COR-L47 (cell line): ENCODE measurements around the gene GPSM1.
A peak's percentile ranks its signal among the peaks of the same experiment; 100 is the strongest.

Experiments
- DNase-seq: peaks from one replicate; lab custom pipeline; 2025; lab: John Stamatoyannopoulos, UW

GPSM1 gene, protein sequence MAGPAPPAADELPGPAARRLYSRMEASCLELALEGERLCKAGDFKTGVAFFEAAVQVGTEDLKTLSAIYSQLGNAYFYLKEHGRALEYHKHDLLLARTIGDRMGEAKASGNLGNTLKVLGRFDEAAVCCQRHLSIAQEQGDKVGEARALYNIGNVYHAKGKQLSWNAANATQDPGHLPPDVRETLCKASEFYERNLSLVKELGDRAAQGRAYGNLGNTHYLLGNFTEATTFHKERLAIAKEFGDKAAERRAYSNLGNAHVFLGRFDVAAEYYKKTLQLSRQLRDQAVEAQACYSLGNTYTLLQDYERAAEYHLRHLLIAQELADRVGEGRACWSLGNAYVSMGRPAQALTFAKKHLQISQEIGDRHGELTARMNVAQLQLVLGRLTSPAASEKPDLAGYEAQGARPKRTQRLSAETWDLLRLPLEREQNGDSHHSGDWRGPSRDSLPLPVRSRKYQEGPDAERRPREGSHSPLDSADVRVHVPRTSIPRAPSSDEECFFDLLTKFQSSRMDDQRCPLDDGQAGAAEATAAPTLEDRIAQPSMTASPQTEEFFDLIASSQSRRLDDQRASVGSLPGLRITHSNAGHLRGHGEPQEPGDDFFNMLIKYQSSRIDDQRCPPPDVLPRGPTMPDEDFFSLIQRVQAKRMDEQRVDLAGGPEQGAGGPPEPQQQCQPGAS

GRCh38 chr9:136327304-136327974 lies at the start of gene GPSM1:
Gene GPSM1 (plus strand): TSS chr9:136327539. CDS start chr9:136327696, 157 bp downstream.
- no peak for DNase-seq

GRCh38 chr9:136277746-136278145 lies 49.6 kb upstream of the GPSM1 start:
- no peak for DNase-seq

DNA sequence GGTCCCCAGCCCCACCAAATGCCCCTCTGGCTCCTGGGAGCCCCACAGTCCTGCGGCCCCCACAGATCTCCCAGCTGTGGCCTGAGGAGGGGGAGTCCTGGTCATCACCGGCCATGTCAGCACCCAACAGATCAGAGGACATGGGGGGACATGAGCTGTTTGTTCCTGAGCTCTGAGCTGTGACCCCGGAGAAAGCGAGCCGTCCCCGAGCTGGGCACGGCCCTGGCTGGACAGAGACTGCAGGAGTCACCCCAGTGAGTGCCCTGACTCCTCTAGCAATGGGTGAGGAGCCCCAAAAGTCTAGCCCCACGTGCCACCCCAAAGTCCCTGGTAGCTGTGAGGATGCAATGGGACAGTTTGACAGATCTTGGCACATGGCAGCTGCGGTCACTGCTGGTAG lies 49.1 kb upstream of the GPSM1 start:
- DNase-seq, result no peak

DNA sequence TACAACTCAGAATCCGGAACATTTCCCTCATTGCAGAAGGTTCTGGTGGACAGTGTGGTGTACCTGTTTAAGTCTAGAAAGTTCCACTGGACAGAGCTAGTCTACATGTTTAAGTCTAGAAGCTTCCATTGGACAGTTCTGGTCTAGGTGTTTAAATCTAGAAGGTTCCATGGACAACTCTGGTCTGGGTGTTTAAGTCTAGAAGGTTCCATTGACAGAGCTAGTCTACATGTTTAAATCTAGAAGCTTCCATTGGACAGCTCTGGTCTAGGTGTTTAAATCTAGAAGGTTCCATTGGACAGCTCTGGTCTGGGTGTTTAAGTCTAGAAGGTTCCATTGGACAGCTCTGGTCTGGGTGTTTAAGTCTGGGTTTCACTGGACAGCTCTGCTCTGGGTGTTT lies 48.4 kb upstream of the GPSM1 start:
- DNase-seq, result no peak

DNA sequence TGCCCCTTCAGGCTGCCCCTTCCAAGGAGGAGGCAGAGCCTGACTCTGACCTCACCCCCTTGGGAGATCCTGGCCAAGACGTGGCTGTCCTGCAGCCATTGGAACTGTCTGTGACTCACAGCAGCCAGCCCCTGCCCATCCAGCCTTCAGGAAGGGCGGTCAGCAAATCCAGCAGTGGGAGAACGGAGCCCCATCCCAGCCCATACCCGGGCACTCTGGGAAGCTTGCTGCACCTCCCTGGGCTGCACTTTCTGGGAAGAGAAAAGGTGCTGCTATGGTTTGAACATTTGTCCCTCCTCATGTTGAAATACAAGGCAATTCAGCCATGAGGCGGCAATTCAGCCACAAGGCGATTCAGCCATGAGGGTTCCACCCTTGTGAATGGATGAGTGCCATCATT lies 47.9 kb upstream of the GPSM1 start:
- no peak for DNase-seq

- no peak for DNase-seq
These were observed 46.6 kb upstream of the GPSM1 start for GRCh38 chr9:136280535-136281315.

DNA sequence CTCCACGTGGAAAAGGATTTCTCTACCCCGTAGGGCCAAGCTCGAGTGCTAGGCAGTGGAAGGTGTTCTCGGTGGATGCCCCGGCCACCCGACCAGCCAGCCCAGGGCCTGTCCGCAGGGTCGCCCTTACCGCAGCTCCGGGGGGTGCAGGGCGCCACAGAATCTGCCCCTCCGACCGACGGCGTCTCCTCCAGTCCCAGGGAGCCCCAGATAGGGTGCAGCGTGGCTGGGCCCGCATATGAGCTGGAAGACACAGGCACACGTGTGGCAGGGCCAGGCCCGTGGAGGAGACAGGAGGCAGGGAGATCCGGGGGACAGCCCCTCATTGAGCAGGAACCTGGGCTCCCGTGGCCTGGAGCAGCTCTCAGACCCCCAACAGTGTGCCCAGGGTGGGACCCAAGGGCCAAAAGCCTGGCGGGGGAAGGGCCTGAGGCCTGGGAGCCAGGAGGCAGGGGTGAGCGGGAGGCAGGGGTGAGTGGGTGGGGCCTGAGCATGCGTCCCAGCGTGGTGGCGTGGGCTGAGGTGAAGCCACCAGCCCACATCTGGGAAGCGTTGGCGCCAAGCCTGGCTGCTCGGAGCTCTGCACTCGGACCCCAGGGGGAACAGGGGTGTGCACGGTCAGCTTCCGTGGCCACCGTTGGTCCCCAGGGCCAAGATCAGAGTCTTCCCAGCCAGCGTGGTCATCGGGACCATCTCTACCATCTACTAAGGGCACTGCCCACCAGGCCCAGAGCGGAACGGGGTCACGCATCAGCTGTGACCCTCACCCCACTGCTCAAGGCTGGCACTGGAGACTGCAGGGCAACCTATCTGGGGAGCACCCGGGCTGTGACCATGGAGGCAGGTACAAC lies 45.7 kb upstream of the GPSM1 start:
- no peak for DNase-seq

DNA sequence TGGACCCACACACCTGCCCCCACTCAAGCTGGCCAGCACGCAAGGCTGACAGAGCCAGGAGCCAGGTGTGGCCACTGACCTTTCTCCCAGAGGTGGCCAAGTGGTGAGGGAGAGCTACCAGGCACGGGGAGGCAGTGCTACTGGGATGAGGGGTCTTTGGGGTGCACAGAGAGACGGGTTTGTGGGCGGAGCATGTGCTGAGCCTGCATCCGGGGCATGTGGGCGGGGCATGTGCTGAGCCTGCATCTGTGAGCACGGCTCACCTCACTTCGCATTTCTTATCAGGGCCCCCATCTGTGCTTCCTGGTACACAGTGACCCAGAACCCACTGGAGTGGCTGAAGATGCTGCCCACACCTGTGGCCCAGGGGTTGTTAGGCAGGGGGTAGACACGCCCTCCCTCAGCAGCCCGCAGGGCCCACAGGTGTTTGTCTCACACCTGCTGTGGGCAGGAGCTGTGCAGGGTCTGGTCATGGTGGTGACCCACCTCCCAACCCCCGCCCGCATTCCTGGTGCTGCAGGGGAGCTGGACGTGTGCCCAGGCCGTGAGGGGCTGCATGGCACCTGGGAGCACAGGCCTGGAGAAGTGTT lies 45.0 kb upstream of the GPSM1 start:
- DNase-seq, result peak; percentile 28

- DNase-seq, result peak; percentile 57
These were observed 43.8 kb upstream of the GPSM1 start for GRCh38 chr9:136283291-136284235.

- DNase-seq, result no peak
These were observed 43.0 kb upstream of the GPSM1 start for GRCh38 chr9:136284311-136284710.

DNA sequence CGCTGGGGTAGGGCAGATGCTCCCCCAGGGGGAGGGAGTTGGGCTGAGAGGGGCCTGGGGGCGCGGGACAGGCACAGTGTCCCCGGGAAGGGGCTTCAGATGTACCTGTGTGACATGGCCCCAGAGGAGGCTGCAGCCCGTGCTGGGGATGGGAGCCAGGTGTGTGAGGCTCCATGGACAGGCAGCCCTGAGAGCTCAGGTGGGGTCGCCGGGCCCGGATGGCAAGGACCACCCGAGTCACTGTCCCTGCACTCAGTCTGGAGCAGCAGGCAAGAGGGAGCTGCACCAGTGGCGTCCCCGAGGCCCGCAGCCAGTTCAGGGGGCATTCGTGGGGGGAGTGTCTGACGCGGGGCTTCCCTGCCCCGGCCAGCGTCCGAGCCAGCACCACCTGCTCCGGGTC lies 42.4 kb upstream of the GPSM1 start:
- no peak for DNase-seq

DNA sequence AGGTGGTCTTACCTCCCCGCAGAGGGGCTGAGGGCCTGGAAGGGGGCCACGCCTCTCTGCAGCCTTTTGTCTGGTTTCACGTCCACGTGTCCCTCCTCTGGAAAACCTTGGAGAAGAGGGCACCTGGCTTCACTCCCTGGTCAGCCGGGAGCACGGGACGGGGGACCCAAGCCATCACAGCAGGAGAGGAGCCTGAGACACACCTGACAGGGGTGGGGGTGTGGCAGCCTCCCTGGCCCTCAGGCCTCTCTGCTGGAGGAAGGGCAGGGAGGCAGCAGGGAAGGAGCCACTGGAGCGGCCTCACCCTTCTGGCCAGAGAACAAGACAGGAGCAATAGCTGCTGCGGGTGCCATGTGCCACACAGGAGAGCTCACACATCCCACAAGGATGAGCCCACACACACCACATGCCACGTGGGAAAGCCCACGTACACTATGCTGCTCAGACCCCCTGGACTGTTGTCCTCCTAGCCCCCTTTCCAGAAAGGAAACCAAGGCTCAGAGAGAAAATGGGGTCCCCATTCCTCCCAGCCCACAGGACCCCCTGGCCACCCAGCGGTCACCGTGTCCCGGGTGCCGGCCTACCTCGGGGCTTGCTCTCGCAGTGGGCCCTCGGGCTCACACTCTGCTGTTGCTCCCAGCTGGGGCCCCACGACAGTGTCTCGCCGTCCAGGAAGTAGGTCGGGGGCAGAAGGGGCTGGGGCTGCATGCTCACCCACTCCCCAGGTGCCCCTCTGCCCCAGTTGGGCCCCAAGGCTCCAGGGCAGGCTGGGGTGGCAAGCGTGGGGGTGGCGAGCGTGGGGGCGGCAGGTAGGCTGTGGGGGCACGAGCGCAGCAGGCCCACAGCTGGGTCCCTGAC lies 41.6 kb upstream of the GPSM1 start:
- no peak for DNase-seq

- DNase-seq, result no peak
These were observed 40.9 kb upstream of the GPSM1 start for GRCh38 chr9:136286359-136286986.

- DNase-seq, result no peak
These were observed 40.4 kb upstream of the GPSM1 start for GRCh38 chr9:136286987-136287379.

DNA sequence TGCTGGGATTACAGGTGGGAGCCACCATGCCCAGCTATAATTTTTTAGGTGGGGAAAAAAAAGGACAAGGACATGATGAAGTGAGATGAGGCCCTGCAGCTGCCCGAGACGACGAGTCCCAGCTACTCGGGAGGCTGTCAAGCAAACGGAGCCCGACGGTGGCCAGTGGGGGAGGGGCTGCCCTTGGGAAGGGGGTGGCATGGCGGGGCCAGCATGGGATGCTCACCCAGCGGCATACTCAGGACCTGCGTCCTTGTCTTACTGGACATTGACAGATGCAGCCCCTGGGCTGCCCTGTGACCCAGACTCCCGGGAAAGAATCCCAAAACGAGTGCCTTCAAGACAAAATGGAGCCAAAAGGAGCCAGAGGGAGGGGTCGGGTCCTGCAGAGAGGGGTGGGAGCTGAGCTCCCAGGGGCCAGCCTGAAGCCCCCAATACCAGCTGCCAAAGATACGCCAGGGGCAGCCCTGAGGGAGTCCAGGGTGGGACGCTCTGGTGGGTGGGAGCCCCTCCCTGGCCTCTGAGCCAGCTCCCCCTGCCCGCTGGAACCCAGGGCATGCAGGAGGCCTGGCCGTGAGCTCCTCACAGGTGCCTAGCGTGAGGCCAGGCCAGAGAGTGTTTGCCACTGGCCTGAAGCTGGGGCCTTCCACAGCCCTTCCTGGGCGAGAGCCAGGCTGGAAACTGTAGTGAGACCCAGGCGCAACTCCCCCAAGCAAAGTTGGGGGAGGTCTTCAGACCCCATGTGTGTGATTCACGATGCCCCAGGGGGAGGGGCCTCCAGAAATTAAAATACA lies 39.2 kb upstream of the GPSM1 start:
- DNase-seq, result no peak

GRCh38 chr9:136289651-136290507 lies 37.5 kb upstream of the GPSM1 start:
- DNase-seq, result no peak
